OCI-LY7 (cell line): ENCODE results near the gene UBE2K.

Experiments
- EZH2phosphoT487 ChIP-seq: fragments of 200-600 bp; sonication (generic); IDR thresholded peaks from 2 replicates; pipeline ENCODE4 v1.6.1; 2018; ENCODE audit warnings: low read depth, borderline replicate concordance, mild to moderate bottlenecking, mixed run types, antibody characterized with exemption, low read length, moderate library complexity, mixed read lengths
- TF ChIP-seq, protein P1 (sequence below): fragments of 200-600 bp; sonication (generic); conservative IDR thresholded peaks from 2 replicates; pipeline ENCODE4 v1.5.1; 2014; ENCODE audit warnings: mild to moderate bottlenecking, antibody characterized with exemption, low read length, moderate library complexity, mixed read lengths

- TF ChIP-seq, protein P1, sequence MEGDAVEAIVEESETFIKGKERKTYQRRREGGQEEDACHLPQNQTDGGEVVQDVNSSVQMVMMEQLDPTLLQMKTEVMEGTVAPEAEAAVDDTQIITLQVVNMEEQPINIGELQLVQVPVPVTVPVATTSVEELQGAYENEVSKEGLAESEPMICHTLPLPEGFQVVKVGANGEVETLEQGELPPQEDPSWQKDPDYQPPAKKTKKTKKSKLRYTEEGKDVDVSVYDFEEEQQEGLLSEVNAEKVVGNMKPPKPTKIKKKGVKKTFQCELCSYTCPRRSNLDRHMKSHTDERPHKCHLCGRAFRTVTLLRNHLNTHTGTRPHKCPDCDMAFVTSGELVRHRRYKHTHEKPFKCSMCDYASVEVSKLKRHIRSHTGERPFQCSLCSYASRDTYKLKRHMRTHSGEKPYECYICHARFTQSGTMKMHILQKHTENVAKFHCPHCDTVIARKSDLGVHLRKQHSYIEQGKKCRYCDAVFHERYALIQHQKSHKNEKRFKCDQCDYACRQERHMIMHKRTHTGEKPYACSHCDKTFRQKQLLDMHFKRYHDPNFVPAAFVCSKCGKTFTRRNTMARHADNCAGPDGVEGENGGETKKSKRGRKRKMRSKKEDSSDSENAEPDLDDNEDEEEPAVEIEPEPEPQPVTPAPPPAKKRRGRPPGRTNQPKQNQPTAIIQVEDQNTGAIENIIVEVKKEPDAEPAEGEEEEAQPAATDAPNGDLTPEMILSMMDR, result no peak
- no peak for TF ChIP-seq EZH2phosphoT487
Observed at GRCh38 chr4:39699687-39700409, 1.9 kb downstream of the UBE2K start.
